Stimulated activated effector memory CD8-positive, alpha-beta T cell treated with anti-CD3 and anti-CD28 coated beads, Interleukin-12 subunit alpha, Interleukin-12 subunit beta, amount 100 ng/mL, for 72 hours (primary cell): ENCODE results near the gene FSD1.
"Not testable (repeated sequence)": the region's sequence is repeated elsewhere in the genome, so short reads cannot be mapped to it uniquely, and the experiment has no call there.

Experiments
- ATAC-seq: fragments of 150-1000 bp; cut with Tn5 transposase; 2 replicates; pipeline ENCODE4 v1.10.0; 2021
- DNase-seq, 2 donors: peaks; one replicate each; pipeline ENCODE4 v3.0.0; 2021 to 2022; ENCODE audit warnings: low spot score in 2 of 2
- H3K27ac Mint-ChIP-seq: one replicate; pipeline ENCODE4 v1.8.0; 2022; ENCODE audit warnings: mild to moderate bottlenecking, mixed read lengths
- H3K36me3 Mint-ChIP-seq: one replicate; pipeline ENCODE4 v1.8.0; 2022; ENCODE audit warnings: mild to moderate bottlenecking, mixed read lengths
- H3K4me1 Mint-ChIP-seq: one replicate; pipeline ENCODE4 v1.8.0; 2022; ENCODE audit warnings: mixed read lengths
- H3K4me3 Mint-ChIP-seq: one replicate; pipeline ENCODE4 v1.8.0; 2022; ENCODE audit warnings: mild to moderate bottlenecking, mixed read lengths
- H3K9me3 Mint-ChIP-seq: one replicate; pipeline ENCODE4 v1.8.0; 2022; ENCODE audit warnings: mixed read lengths

FSD1 gene

GRCh38 chr19:4322942-4323665, 18.7 kb downstream of the FSD1 start:
- Mint-ChIP-seq H3K4me1 (peaks cover 38% of the 10 kb centered on the region), H3K27ac (no peak overlapping the region), H3K4me3 (no peak overlapping the region), H3K36me3 (peaks cover 5% of the 10 kb centered on the region), H3K9me3 (peaks cover 5% of the 10 kb centered on the region)
- no peak for ATAC-seq
- DNase-seq: no peak

- DNase-seq: no peak
- Mint-ChIP-seq H3K4me1 (peaks cover 38% of the 10 kb centered on the region), H3K36me3 (peaks cover 11% of the 10 kb centered on the region), H3K9me3 (peaks cover 5% of the 10 kb centered on the region), H3K4me3 (no peak overlapping the region), H3K27ac (no peak overlapping the region)
- no peak for ATAC-seq
Measured at GRCh38 chr19:4323692-4324091, 19.3 kb downstream of the FSD1 start.

GRCh38 chr19:4324228-4324627, 19.8 kb downstream of the FSD1 start:
- ATAC-seq: no peak
- Mint-ChIP-seq H3K4me1 (peaks cover 37% of the 10 kb centered on the region), H3K36me3 (peaks cover 11% of the 10 kb centered on the region), H3K9me3 (peaks cover 5% of the 10 kb centered on the region), H3K4me3 (no peak overlapping the region), H3K27ac (no peak overlapping the region)
- DNase-seq: no peak

GRCh38 chr19:4326215-4326836, 21.9 kb downstream of the FSD1 start:
- Mint-ChIP-seq H3K4me3 (peak overlapping the region; percentile 78), H3K4me1 (peaks cover 32% of the 10 kb centered on the region), H3K27ac (no peak overlapping the region), H3K36me3 (peaks cover 11% of the 10 kb centered on the region), H3K9me3 (no peaks in the 10 kb centered on the region)
- ATAC-seq (no peak), DNase-seq (no peak)

- Mint-ChIP-seq H3K36me3 (peaks cover 11% of the 10 kb centered on the region), H3K4me3 (peak overlapping the region; percentile 78), H3K4me1 (peaks cover 32% of the 10 kb centered on the region), H3K9me3 (no peaks in the 10 kb centered on the region), H3K27ac (no peak overlapping the region)
- ATAC-seq (no peak), DNase-seq (no peak)
Measured at GRCh38 chr19:4326837-4327251, 22.4 kb downstream of the FSD1 start.

GRCh38 chr19:4327252-4327876, 23.0 kb downstream of the FSD1 start:
- Mint-ChIP-seq H3K4me1 (peaks cover 32% of the 10 kb centered on the region), H3K36me3 (peaks cover 11% of the 10 kb centered on the region), H3K9me3 (no peaks in the 10 kb centered on the region), H3K4me3 (peak overlapping the region; percentile 78), H3K27ac (peak overlapping the region; percentile 88)
- peak; percentile 57 for ATAC-seq
- DNase-seq: peak; percentile 66 to 87

- H3K4me3 Mint-ChIP-seq: peak overlapping the region; percentile 78
- ATAC-seq (peak; percentile 3), DNase-seq (no peak)
- H3K9me3 Mint-ChIP-seq: no peaks in the 10 kb centered on the region
- peaks cover 32% of the 10 kb centered on the region for H3K4me1 Mint-ChIP-seq
- peak overlapping the region; percentile 88 for H3K27ac Mint-ChIP-seq
- peaks cover 11% of the 10 kb centered on the region for H3K36me3 Mint-ChIP-seq
Measured at GRCh38 chr19:4327877-4328242, 23.5 kb downstream of the FSD1 start.

- Mint-ChIP-seq H3K27ac (peak overlapping the region; percentile 88), H3K36me3 (peaks cover 11% of the 10 kb centered on the region), H3K9me3 (no peaks in the 10 kb centered on the region), H3K4me1 (peaks cover 32% of the 10 kb centered on the region), H3K4me3 (peak overlapping the region; percentile 78)
- ATAC-seq: peak; percentile 89
- DNase-seq: peak; percentile 93 to 97
Measured at GRCh38 chr19:4328243-4328990, 24.0 kb downstream of the FSD1 start.

GRCh38 chr19:4328991-4329681, 24.7 kb downstream of the FSD1 start:
- peaks cover 11% of the 10 kb centered on the region for H3K36me3 Mint-ChIP-seq
- peak in 1 of 2 donors; percentile 65 for DNase-seq
- H3K27ac Mint-ChIP-seq: peak overlapping the region; percentile 88
- not testable (repeated sequence) for ATAC-seq, H3K9me3 Mint-ChIP-seq
- H3K4me1 Mint-ChIP-seq: peaks cover 32% of the 10 kb centered on the region
- peak overlapping the region; percentile 78 for H3K4me3 Mint-ChIP-seq

- ATAC-seq (no peak), DNase-seq (no peak)
- Mint-ChIP-seq H3K4me3 (peak overlapping the region; percentile 78), H3K27ac (peak overlapping the region; percentile 88), H3K4me1 (peaks cover 32% of the 10 kb centered on the region), H3K36me3 (peaks cover 11% of the 10 kb centered on the region), H3K9me3 (no peaks in the 10 kb centered on the region)
Measured at GRCh38 chr19:4329858-4330257, 25.5 kb downstream of the FSD1 start.

GRCh38 chr19:4334929-4335570, 30.7 kb downstream of the FSD1 start:
- no peak overlapping the region for H3K4me3 Mint-ChIP-seq
- no peaks in the 10 kb centered on the region for H3K36me3 Mint-ChIP-seq
- no peak overlapping the region for H3K27ac Mint-ChIP-seq
- peaks cover 21% of the 10 kb centered on the region for H3K4me1 Mint-ChIP-seq
- peaks cover 6% of the 10 kb centered on the region for H3K9me3 Mint-ChIP-seq
- ATAC-seq (no peak), DNase-seq (no peak)

- peaks cover 6% of the 10 kb centered on the region for H3K9me3 Mint-ChIP-seq
- ATAC-seq: no peak
- peaks cover 6% of the 10 kb centered on the region for H3K36me3 Mint-ChIP-seq
- DNase-seq: no peak
- H3K4me1 Mint-ChIP-seq: peaks cover 30% of the 10 kb centered on the region
- peak overlapping the region; percentile 78 for H3K4me3 Mint-ChIP-seq
- peak overlapping the region; percentile 93 for H3K27ac Mint-ChIP-seq
Measured at GRCh38 chr19:4337906-4338440, 33.6 kb downstream of the FSD1 start.

- Mint-ChIP-seq H3K4me3 (peak within 1 kb of the TSS; percentile 78), H3K4me1 (peaks cover 30% of the 10 kb centered on the region), H3K27ac (peak within 1 kb of the TSS; percentile 93), H3K9me3 (peaks cover 6% of the 10 kb centered on the region), H3K36me3 (peaks cover 9% of the 10 kb centered on the region)
- ATAC-seq: no peak
- DNase-seq: no peak
Measured at GRCh38 chr19:4338441-4339355, 34.3 kb downstream of the FSD1 start, which contains the start of gene STAP2. Gene STAP2, minus strand, starts transcription at chr19:4338827. Its CDS starts 74 bp downstream, at chr19:4338753.
